HG02798 (cell line): ENCODE results near the gene AGER.
"Not testable (repeated sequence)": the region's sequence is repeated elsewhere in the genome, so short reads cannot be mapped to it uniquely, and the experiment has no call there.

Experiments
- ATAC-seq: cut with Tn5 transposase; IDR thresholded peaks from one replicate; pipeline ENCODE4 v1.9.1; 2021; ENCODE audit warnings: mild to moderate bottlenecking; ENCODE audit not compliant: unreplicated experiment, poor library complexity

The AGER gene

DNA sequence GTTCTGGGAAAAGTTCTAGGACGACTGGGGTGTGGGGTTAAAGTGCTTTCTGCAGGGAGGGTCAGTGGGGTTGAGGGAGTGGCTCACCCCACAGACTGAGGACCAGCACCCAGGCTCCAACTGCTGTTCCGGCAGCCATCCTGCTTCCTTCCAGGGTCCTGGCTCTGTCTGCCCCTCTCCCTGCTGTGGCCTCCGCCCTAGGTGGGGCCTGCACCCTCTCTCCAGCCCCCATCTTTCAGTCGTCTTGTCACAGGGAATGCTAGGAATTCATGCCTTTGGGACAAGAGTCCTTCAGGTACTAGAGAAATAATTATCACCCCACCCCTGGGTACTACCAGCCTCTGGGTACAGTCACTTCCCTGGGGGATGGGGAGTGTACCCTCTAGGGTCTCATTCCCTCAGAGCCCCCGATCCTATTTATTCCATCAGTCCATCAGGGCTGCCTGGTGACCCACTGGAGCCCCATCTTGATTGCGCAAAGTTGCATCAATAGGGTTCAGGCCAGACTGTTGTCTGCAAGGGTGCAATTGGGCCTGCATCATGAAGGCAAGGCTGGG lies at the start of gene AGER:
TSS of gene AGER (minus strand) at position 170 of the 557 bp plus-strand sequence. CDS start at position 139, 31 bp downstream.
- no peak for ATAC-seq

DNA sequence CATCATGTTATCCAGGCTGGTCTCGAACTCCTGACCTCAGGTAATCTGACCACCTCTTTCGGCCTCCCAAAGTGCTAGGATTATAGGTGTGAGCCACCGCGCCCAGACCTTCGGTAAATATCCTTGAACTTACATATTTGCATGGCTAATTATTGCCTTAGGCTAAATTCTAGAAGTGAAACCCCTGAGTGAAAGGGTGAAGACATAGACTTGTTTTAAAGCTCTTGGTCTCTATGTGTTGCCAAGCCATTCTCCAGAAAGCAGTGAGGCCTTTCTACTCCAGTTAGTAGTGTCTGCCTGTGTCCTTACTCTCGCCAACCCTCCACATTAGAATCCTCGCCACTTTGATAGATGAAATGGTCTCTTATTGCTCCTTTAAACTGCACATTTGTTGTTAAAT lies 42.4 kb upstream of the AGER start:
- ATAC-seq = no peak

DNA sequence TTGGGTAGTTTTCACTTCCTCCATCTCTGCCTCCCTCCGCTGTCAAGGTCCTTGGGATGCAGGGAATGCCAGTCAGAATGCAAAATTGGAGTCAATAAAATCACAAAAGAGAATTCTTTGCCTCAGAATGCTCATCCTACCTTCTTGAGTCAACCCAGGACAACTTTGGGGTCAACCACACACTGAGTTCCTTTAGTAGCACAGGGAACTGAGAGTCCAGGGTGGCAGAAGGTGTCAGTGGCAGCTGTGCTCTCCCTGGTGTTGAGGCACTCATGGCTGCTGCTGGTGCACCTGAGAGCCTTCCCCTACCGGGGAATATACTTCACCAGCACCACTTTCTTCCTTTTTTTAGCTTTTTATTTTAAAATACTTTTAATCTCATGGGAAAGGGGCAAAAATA lies 40.6 kb upstream of the AGER start:
- ATAC-seq = peak; percentile 69

DNA sequence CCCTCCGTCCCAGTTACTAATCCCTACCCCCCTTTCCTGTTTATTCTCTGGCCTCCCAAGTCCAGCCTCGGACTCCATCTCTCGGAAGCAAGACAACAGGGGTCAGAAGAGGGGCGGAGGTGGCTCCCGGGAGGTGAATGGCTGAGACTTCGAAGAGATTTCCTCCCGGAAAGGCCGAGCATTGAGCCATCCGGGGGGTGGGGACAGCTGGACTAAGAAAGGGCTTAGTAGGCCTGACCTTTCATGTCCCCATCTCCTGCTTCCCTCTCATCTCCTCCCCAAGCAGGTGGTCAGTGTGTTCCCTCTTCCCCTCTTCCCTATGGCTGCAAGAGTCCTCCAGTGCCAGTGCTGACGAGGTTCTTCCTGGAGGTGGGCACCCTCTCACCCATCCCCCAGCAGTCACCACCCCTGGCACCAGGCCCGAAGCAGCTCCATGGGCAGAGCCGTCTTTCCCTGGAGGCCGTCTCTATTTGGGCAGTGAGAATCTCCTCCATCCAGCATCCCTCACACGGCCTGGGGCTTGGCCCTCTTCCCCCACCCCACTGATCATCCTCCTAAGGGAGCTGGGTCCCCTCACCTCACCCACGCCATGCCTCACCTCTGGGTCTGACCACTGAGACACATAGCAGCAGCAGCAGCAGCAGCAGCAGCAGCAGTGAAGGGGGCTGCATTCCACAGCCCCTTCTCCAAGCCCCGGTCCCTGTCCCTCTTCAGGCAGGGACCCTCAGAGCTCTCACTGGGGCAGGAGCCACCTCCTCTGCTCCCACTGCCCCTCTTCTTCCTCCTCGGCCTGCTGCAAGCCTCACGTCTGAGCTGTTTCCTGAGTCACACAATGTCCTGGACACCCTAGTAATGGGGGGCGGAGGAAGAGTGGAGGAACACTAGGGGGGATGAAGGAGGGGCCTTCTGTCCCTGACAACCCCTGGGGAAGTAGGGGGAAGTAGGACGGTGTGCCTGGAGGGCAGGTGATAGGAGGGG lies 39.5 kb upstream of the AGER start, which contains the start of gene NOTCH4:
TSS of gene NOTCH4 (minus strand) at position 810 of the 978 bp plus-strand sequence. CDS start at position 671, 139 bp downstream.
- ATAC-seq = no peak

DNA sequence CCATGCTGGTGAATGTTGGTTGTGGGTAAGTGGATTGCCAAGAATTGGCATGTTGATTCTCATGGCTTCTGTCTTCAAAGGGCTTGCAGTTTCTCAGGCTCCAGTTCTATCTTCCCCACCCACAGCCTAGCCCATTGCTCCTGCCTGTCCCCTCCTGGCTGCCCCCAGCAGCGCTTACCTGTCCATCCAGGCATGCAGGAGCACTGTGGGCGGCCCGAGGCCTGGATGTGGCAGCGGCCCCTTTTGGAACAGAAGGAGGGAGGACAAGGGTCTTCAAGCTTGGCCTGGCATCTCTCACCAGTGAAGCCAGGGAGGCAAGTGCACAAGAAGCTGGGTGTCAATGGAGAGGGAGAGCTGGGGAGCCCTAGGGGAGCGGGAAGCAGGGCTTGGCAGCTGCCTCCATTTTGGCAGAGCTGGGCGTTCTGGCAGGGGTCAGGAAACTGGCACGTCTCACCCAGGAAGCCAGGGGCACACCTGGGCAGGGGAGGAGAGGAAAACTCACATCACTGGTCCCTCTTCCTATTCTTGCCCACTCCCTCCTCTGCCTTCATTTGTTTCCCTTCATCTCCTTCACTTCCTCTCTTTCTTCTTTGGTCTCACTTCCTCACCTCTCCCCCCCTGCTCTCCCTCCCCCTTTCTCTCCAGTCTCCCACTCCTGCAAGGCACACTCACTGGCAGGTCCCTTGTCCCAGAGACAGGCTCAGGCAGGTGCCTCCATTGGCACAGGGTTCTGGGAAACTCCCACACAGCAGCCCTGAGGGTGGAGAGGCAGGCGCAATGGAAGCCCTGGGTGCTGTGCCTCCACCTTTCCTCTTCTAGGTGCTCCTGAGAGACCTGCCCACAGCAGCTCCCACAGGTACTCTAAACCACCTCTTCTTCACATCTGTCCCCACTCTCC lies 38.5 kb upstream of the AGER start:
- ATAC-seq = no peak

DNA sequence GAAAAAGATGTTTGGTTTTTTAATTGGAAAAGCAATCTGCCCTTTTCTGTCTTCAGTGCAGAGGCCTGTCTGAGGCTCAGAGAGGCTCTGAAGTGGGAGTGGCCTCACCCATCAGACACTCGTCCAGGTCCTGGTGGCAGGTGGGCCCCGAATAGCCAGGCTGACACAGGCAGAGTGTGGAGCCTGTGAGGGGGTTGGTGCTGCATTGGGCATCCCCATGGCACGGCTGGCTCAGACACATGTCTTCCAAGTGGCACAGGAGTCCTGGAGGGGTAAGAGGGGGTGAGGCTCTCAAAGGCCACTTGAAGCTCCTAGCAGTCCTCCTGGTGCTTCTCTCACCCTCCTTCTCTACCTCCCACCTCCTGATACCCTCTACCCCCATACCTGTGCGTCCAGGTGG lies 36.0 kb upstream of the AGER start:
- ATAC-seq = no peak

DNA sequence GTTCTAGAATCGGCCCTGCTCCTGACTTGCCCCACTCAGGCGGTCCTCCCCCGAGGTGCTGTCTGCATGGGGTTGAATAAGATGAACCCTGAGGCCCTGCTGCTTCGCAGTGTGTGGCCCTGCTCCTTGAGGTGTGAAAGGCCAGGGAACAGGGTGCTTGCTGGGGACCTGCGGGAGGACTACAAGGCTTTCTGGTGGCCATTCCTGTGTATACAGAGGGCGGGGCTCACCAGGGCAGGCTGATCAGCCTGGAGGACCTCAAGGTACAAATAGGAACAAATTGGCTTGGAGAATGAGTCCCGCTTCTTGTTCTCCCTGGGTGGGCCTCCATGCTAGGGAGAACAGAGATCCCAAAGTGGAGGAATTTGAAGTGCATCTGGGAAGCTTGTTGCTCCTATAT lies 34.1 kb upstream of the AGER start:
- no peak for ATAC-seq

DNA sequence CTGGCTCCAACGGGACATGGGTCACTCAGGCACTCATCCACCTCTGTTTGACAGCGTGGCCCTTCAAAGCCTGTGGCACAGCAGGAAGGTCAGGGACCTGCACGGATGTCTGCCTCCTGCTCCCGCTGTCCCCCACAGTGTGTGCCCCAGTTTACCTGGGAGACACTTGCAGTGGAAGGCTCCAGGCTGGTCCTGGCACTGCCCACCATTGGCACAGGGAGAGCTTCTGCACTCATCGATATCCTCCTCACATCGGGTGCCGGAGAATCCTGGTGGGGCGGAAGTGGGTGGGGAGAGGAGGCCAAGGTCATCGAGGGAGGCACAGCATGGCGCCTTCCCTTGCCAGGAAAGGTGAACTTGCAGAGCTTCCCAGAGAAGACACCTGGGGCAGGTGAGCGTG lies 32.9 kb upstream of the AGER start:
- no peak for ATAC-seq

DNA sequence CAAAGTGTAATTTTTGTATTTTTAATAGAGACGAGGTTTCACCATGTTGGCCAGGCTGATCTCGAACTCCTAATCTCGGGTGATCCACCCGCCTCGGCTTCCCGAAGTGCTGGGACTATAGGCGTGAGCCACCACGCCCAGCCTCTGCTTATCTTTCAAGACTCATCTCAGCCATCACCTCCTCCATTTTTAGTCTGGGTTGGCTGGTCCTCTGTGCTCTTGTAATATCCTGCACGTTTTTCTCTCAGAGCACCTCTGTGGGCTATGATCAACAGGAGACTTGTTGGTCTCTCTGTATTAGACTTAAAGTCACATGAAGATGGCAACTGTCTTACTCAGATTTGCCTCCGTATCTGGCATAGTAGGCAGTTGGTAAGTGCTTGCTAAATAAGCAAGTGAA lies 32.2 kb upstream of the AGER start:
- ATAC-seq = no peak

DNA sequence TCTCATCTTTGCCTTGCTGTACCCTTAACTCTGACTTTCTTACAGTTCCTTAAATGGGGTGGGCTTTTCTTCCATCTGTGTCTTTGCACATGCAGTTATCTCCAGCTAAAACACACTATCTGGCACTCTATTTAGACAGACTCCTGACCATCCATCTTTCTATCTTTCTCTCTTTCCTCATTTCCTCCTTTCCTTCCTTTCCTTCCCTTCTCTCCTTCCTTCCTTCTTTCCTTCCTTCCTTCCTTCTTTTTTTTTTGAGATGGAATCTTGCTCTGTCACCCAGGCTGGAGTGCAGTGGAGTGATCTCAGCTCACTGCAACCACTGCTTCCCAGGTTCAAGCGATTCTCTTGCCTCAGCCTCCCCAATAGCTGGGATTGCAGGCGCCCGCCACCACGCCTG lies 31.6 kb upstream of the AGER start:
- no peak for ATAC-seq

DNA sequence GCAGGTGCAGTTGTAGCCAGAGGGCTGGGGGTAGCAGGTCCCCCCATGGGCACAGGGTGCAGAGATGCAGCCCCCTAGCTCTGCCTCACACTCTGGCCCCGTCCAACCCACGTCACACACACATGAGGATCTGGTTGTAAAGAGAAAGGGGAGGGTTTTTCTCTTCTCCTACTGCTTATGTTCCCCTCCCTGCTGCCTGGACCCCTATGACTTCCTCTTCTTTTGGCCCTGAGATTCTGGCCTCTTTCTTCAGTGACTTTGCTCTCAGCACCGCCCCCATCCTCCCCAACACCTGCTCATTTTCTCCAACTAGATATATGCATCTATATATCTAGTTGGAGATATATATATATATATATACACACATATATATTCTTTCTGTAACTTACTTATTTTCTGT lies 30.1 kb upstream of the AGER start:
- ATAC-seq = no peak

DNA sequence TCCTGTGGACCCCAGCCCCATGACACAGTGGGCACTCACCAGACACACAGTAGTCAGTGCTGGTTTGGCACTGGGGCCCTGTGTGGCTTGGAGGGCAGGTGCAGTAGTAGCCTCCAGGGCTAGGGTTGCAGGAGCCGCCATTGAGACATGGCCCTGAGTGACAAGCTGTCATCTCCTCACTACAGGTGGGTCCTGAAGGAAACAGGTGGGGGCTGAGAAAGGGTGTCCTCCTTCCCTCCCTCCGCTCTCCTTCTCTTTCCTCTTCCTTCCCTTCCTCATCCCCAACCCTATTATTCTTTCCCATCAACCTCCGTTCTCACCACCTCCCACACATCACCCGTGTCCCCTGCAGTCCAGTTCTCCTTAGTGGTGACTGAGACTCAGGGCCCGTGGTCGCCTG lies 29.6 kb upstream of the AGER start:
- no peak for ATAC-seq

DNA sequence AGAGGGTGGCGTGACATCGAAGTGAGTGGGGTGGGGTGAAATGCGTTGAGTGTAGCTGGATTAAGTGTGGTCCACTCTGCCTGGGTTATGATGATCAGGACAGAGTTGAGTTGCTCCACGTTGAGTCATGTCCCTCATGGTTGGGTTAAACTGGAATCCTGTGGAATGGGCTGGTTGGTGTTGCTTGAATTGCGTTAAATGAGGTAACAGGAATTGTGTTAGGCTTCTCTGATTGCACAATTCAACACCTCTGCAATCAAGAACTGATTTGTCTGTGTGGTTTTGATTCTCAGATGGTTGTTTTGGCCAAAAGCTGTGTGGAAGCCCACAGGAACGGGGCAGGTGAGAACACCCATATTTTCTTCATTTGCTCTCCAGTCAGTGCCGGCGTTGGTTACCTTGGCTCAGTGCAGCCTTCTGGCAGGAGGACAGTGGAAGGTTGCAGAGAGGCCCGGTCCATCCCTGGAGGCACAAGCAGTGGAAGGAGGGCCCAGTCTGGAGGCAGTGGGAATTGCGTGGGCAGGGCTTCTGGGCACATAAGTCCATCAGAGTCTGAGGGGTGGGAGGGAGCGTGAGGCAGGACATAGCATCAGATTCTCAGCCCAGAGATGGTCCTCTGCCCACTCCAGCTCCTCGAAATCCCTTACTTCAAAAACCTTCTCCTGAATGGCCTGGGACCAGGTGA lies 28.2 kb upstream of the AGER start:
- ATAC-seq = no peak

DNA sequence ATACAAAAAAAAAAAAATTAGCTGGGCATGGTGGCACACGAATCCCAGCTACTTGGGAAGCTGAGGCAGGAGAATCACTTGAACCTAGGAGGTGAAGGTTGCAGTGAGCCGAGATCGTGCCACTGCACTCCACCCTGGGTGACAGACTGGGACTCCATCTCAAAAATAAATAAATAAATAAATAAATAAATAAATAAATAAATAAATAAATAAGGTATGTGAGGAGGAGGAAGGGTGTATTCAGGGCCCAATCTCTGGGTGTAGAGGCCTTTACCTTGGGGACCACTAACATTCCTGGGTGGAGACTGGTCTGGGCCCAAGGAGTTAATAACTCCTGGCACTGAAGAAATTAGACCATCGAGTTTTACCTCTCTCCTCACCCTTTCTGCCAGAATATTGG lies 27.4 kb upstream of the AGER start:
- ATAC-seq = not testable (repeated sequence)

DNA sequence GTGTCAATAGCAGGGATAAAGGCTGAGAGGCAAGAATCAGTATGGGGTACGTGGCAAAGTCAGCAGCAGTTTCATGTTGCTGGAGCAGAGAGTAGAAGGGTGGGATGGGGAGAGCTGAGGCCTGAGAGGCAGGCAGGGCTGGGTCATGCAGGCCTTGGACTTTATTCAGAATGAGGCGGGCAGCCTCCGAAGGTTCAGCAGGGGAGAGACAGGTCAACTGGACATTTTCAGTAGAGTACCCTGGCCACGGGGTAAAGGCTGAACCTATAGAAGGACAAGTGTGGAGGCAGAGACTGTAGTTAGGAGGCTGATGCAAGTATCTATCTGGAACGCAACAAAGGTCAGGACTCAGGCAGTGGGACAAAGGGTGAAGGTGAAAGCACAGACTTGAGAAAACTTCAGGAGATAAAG lies 26.1 kb upstream of the AGER start:
- ATAC-seq = no peak

DNA sequence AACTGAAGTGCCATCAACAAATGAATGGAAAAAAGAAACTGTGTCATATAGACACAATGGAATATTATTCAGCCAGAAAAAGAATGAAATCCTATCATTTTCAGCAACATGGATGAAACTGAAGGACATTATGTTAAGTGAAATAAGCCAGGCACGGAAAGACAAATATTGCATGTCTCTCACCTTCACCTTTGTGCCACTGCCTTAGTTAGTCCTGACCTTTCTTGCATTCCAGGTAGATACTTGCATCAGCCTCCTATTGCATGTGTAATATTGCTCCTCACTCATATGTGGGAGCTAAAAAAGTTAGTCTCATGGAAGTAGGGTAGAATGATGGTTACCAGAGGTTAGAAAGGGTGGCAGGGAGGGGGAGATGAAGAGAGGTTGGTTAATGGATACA lies 24.9 kb upstream of the AGER start:
- no peak for ATAC-seq

DNA sequence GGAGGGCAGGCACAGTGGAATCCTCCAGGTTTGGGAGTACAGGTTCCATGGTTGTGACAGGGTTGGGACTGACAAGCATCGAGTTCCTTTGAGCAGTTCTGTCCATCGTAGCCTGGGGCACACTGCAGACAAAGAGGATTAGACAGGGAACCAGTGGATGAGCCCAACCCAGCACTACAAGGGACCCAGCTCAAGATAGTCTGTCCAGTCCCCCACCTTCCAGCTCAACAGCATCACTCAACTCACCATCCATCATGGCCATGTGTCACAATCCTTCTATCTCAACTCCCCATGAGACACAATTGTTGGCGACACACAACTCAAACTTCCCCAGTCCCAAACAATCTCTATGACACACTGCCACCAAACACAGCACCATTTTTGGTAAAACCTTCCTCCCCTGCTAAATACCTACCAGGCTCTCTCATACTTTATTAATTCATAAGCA lies 20.2 kb upstream of the AGER start:
- ATAC-seq = no peak

DNA sequence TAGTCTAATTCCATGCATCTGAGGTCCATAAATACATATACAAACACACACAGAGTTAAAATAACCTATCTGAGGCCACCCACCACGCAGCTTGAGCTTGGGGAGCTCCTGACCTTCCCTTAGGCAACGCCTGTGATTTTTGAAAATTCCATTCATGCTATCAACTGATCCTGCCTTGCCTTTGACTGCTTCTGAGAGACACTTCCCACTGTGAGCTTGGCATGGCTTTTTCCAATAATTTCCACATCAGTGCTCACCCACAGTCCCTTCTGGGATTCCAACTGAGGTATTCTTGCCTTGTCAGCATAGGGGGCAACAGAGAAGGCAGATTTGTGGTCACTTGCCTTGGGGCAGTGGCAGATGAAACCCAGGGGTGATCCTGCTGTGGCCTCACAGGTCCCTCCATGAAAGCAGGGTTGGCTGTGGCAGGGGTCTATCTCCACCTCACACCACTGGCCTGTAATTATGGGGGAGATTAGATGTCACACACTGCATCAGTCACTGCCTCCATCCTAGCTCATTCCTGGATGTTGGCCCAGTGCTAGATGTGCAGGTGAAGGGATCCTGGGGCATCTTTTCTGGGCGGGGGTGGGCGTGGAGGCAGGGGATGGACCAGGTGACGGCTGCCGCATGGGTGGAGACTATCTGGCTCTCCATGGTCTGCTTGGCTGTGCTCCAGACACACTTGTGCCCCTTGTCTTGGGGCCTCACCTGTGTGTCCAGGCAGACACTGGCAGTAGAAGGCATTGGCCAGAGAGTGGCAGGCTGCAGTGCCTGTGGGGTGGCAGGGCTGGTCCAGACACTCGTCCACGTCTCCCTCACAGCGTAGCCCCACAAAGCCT lies 19.6 kb upstream of the AGER start:
- ATAC-seq = no peak

DNA sequence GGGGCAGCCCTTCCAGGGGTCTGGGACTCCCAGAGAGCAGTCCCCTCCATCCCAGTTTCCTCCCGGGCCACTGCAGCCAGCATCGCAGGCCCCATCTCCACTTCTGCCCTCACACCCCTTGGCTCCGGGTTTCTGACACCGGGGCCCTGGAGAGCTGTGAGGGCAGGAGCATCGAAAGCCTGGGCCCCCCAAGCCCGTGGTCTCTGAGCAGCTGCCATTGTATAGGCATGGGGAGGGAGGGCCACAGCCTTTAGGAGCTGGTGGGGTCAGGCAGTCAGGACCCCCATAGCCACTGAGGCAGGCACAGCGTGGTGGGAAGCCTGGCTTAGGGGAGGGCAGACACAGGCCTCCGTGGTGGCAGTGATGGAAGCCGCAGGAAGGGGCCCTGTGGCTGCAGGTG lies 18.1 kb upstream of the AGER start:
- no peak for ATAC-seq
